Parathyroid adenoma (tissue), 2 donors: ENCODE results near the gene PIK3R3.
A peak's percentile ranks its signal among the peaks of the same experiment; 100 is the strongest.

Experiments used
- H2AFZ ChIP-seq: fragments of 300-600 bp; sonication (generic); one replicate; pipeline ENCODE4 v1.7.0; 2017; ENCODE audit warnings: antibody characterized with exemption, mild to moderate bottlenecking
- H3K27ac ChIP-seq: fragments of 300-600 bp; sonication (generic); one replicate; pipeline ENCODE4 v1.7.0; 2017
- H3K27me3 ChIP-seq: fragments of 300-600 bp; sonication (generic); one replicate; pipeline ENCODE4 v1.7.0; 2017; ENCODE audit warnings: low read length; ENCODE audit not compliant: control insufficient read depth, insufficient read depth
- H3K36me3 ChIP-seq: fragments of 300-600 bp; sonication (generic); one replicate; pipeline ENCODE4 v1.7.0; 2017; ENCODE audit warnings: low read length; ENCODE audit not compliant: control insufficient read depth, insufficient read depth
- H3K4me1 ChIP-seq: fragments of 300-600 bp; sonication (generic); one replicate; pipeline ENCODE4 v1.7.0; 2017; ENCODE audit warnings: control low read depth
- H3K4me2 ChIP-seq: fragments of 300-600 bp; sonication (generic); one replicate; pipeline ENCODE4 v1.7.0; 2017; ENCODE audit warnings: low read length
- H3K4me3 ChIP-seq: fragments of 300-600 bp; sonication (generic); one replicate; pipeline ENCODE4 v1.7.0; 2017; ENCODE audit warnings: low read depth, low read length
- H3K79me2 ChIP-seq: fragments of 300-600 bp; sonication (generic); one replicate; pipeline ENCODE4 v1.7.0; 2017; ENCODE audit warnings: control low read depth
- H3K9ac ChIP-seq: fragments of 300-600 bp; sonication (generic); one replicate; pipeline ENCODE4 v1.7.0; 2017; ENCODE audit warnings: mild to moderate bottlenecking
- H3K9me3 ChIP-seq: fragments of 300-600 bp; sonication (generic); one replicate; pipeline ENCODE4 v1.7.0; 2017; ENCODE audit warnings: low read length; ENCODE audit not compliant: control insufficient read depth
- TF ChIP-seq, protein P1 (sequence below): fragments of 300-600 bp; sonication (generic); IDR thresholded peaks from one replicate; pipeline ENCODE4 v1.7.0; 2017; ENCODE audit warnings: antibody characterized with exemption, mild to moderate bottlenecking
- donor health status: primary hyperparathyroidism.

The PIK3R3 gene

DNA sequence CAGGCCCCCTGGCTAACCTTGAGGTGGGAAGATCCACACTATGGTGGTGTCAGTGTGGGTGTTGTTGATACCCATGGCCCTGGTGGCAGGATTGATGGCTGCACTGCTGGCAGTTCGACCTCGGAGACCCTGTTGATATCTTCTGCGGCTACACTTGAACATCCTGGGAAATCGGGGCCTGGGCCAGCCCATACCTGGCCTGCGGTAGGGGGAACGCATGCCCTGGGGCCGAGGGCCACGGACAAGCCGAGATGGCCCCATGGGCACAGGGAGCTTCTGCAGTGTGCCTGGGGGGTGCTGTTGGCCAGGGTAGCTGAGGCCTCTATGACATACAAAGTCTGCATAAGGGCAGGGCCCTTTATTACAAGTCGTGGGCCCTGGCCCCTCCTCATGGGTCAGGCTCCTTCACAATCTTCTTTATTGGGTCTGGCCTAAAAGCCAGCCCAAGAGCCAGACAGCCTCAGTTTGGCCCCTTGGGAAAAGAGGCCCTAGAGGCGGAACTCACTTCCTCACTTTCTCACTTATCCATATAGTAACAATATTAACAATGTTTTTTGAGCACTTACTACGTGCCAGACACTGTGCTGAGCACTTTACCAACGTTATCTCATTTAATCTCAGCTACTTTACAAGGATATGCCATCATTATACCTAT, 43.9 kb upstream of the PIK3R3 start, which contains the start of gene P3R3URF:
Gene P3R3URF (minus strand): TSS at position 278 of the 655 bp plus-strand sequence. CDS start 17 bp downstream, at position 261.
- H3K4me1 ChIP-seq = peaks cover 40% of the 10 kb centered on the region
- peak within 1 kb of the TSS; percentile 78 for H2AFZ ChIP-seq

DNA sequence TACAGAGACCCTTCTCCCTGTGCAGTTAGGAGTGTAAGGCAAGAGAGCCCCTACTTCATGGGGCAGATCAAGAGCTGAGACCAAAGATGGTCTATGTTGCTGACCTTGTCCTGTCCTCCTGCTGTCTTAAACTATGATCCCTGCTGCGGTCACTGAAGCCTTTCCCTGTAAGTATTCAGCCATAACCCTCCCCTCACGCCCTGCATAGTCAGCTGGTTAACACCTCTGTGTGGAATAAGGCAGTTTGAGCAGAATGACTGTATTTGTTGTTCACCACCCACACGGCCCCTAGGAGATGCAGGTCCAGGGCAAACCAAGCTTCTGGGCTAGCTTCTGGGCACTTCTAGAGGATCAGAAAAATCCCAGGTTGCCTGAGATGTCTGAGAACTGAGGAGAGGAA, 42.8 kb upstream of the PIK3R3 start:
- Histone ChIP-seq H3K27ac (peak overlapping the region; percentile 89), H3K79me2 (no peaks in the 10 kb centered on the region), H3K4me1 (peaks cover 44% of the 10 kb centered on the region), H3K4me2 (peak overlapping the region; percentile 26), H3K27me3 (no peaks in the 10 kb centered on the region), H3K9me3 (no peaks in the 10 kb centered on the region), H3K36me3 (no peaks in the 10 kb centered on the region), H3K9ac (no peak overlapping the region), H3K4me3 (no peak overlapping the region), H2AFZ (peak overlapping the region; percentile 78)
- TF ChIP-seq, protein P1, sequence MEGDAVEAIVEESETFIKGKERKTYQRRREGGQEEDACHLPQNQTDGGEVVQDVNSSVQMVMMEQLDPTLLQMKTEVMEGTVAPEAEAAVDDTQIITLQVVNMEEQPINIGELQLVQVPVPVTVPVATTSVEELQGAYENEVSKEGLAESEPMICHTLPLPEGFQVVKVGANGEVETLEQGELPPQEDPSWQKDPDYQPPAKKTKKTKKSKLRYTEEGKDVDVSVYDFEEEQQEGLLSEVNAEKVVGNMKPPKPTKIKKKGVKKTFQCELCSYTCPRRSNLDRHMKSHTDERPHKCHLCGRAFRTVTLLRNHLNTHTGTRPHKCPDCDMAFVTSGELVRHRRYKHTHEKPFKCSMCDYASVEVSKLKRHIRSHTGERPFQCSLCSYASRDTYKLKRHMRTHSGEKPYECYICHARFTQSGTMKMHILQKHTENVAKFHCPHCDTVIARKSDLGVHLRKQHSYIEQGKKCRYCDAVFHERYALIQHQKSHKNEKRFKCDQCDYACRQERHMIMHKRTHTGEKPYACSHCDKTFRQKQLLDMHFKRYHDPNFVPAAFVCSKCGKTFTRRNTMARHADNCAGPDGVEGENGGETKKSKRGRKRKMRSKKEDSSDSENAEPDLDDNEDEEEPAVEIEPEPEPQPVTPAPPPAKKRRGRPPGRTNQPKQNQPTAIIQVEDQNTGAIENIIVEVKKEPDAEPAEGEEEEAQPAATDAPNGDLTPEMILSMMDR = no peak

More for the DNA sequence above, 43.9 kb upstream of the PIK3R3 start, which contains the start of gene P3R3URF:
- Histone ChIP-seq H3K36me3 (no peaks in the 10 kb centered on the region), H3K4me3 (no peak within 1 kb of the TSS), H3K27ac (peak within 1 kb of the TSS; percentile 89), H3K79me2 (no peaks in the 10 kb centered on the region), H3K4me2 (peak within 1 kb of the TSS; percentile 26), H3K27me3 (no peaks in the 10 kb centered on the region), H3K9me3 (no peaks in the 10 kb centered on the region), H3K9ac (no peak within 1 kb of the TSS)
- TF ChIP-seq, protein P1 = no peak

DNA sequence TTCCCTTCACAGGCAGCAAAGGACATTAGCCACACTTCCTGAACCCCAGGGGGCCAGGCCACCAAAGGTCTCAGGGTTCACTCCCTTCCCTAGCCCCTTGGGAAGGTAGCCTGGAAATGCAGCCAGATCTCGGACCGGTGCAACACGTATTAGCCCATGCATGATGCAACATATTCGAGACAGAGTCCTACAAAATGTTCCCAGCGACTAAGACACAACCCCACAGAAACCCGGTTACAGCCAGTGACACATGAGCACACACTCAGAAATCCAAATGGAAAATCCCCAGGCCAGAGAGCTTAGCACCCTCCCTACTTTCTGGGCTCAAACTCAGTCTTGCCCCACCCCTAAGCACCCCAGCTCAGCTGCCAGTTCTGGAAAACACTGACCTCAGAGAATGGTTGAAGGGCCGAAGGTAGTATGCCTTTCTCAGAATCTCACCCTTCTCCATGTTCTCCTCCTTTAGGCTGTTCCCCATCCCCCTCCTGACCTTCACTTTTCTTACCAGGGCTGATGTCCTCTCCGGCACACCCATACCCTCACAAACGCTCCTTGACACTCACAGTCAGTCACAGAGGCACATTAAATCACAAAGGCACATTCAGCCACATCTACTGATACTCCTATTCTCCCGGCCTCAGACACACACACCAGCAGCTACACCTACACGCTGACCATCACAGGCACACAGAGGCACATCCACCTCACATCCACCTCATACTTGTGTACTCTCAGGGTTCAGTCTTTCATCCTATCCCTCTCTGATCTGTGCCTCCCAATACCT, 42.2 kb upstream of the PIK3R3 start, which contains the start of gene TSPAN1:
Gene TSPAN1 (plus strand): TSS at position 640 of the 784 bp plus-strand sequence. CDS start 6,021 bp downstream, outside the sequence.
- Histone ChIP-seq H3K4me1 (peaks cover 44% of the 10 kb centered on the region), H3K27ac (peak within 1 kb of the TSS; percentile 89), H3K4me3 (no peak within 1 kb of the TSS)

DNA sequence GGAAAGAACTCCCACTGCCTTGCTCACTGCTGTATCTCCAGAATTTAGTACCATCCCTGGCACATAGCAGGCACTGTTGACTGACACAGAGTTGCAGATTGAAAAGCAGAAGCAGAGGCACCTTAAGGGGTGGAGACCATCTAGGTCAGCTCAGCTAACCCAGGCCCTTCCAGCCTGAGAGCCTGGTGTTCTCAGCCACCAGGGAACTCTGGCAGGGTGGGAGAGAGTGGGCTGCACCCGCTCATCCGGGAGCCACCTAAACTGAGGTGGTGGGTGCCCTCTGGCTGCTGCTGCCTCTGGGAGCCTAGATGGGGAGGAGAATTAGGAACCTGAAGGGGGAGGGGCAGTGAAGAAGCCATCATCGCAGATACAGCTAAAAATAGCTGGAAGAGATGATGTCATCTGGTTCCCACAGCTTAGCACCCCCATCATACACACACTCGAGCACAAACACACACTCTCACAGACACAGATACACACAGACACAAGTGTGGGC, 41.0 kb upstream of the PIK3R3 start:
- no peak overlapping the region for H3K9ac ChIP-seq
- H3K79me2 ChIP-seq = no peaks in the 10 kb centered on the region
- TF ChIP-seq, protein P1 = peak; percentile 13
- no peak overlapping the region for H3K4me3 ChIP-seq
- H3K27me3 ChIP-seq = no peaks in the 10 kb centered on the region
- H3K27ac ChIP-seq = peak overlapping the region; percentile 89
- peaks cover 39% of the 10 kb centered on the region for H3K4me1 ChIP-seq
- peak overlapping the region; percentile 47 for H2AFZ ChIP-seq
- no peak overlapping the region for H3K4me2 ChIP-seq
- no peaks in the 10 kb centered on the region for H3K36me3 ChIP-seq
- no peaks in the 10 kb centered on the region for H3K9me3 ChIP-seq

More for the DNA sequence above, 42.2 kb upstream of the PIK3R3 start, which contains the start of gene TSPAN1:
- H3K27me3 ChIP-seq = no peaks in the 10 kb centered on the region
- no peaks in the 10 kb centered on the region for H3K36me3 ChIP-seq
- H3K79me2 ChIP-seq = no peaks in the 10 kb centered on the region
- TF ChIP-seq, protein P1 = no peak
- no peak within 1 kb of the TSS for H3K9ac ChIP-seq
- H3K4me2 ChIP-seq = peak within 1 kb of the TSS; percentile 26
- H3K9me3 ChIP-seq = no peaks in the 10 kb centered on the region
- peak within 1 kb of the TSS; percentile 78 for H2AFZ ChIP-seq
